ENCODE data around the gene PLSCR2. TPM values are rescaled to one million over a fixed set of nuclear protein-coding genes. Genes with fewer than 3 reads are reported as not detected.
A peak's percentile ranks its signal among the peaks of the same experiment; 100 is the strongest.

The PLSCR2 gene
- total and polyA plus RNA-seq, 8 donors = 0.30 to 1.2 (median 0.69) TPM

GRCh38 chr3:146390006-146390772 lies 79.2 kb downstream of the PLSCR2 start:
- peaks cover 7 to 20% (median 16%) of the 10 kb centered on the region in 3 donors for H3K4me1 ChIP-seq
- no peaks in the 10 kb centered on the region for H3K9me3 ChIP-seq
- peak overlapping the region in 2 of 4 donors; percentile 16 to 44 for H3K27ac ChIP-seq
- TF ChIP-seq, protein P1, sequence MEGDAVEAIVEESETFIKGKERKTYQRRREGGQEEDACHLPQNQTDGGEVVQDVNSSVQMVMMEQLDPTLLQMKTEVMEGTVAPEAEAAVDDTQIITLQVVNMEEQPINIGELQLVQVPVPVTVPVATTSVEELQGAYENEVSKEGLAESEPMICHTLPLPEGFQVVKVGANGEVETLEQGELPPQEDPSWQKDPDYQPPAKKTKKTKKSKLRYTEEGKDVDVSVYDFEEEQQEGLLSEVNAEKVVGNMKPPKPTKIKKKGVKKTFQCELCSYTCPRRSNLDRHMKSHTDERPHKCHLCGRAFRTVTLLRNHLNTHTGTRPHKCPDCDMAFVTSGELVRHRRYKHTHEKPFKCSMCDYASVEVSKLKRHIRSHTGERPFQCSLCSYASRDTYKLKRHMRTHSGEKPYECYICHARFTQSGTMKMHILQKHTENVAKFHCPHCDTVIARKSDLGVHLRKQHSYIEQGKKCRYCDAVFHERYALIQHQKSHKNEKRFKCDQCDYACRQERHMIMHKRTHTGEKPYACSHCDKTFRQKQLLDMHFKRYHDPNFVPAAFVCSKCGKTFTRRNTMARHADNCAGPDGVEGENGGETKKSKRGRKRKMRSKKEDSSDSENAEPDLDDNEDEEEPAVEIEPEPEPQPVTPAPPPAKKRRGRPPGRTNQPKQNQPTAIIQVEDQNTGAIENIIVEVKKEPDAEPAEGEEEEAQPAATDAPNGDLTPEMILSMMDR (IDR thresholded peaks at IDR 0.05) = no peak
- no peak for ATAC-seq
- no peaks in the 10 kb centered on the region for H3K27me3 ChIP-seq
- H3K36me3 ChIP-seq = no peaks in the 10 kb centered on the region
- H3K4me3 ChIP-seq = no peak overlapping the region
- no peak for DNase-seq
- intact Hi-C loops (cut with DNase I) = no loop called here
- no peak for FAIRE-seq
- 48 to 49% methylated on average over 2 of the region's 2 CpGs for WGBS, 2 donors

DNA sequence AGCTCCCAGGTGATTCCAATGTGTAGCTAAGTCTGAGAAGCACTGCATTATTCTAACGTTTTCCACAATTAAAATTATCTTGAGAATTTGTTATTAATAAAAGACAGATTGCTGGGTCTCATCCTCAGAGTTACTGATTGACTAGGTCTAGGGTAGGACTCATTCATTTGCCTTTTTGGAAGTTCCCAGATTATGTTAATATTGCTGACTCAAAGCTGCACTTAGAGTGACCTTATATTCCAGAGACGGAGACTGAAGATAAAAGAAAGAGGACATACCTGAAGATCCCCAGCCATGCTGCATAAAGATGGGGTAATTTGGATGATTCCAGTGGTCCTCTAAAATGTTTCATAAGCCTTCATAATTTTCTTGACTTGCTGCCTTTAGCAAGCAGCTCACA lies 81.8 kb downstream of the PLSCR2 start:
- Histone ChIP-seq H3K27me3 (no peaks in the 10 kb centered on the region), H3K4me3 (no peak overlapping the region), H3K4me1 (peaks cover 7 to 20% (median 16%) of the 10 kb centered on the region in 3 donors), H3K36me3 (no peaks in the 10 kb centered on the region), H3K9me3 (no peaks in the 10 kb centered on the region), H3K27ac (no peak overlapping the region)
- TF ChIP-seq, protein P1 (IDR thresholded peaks at IDR 0.05) = no peak
- 12 to 24% methylated on average over 2 of the region's 2 CpGs for whole genome bisulfite sequencing, 2 donors
- ATAC-seq = peak in 1 of 4 donors; percentile 41
- intact Hi-C loops (cut with DNase I) = no loop called here
- FAIRE-seq = no peak
- DNase-seq = no peak

- FAIRE-seq (no peak), DNase-seq (no peak), ATAC-seq (no peak)
- H3K27ac ChIP-seq = no peak overlapping the region
- H3K36me3 ChIP-seq = no peaks in the 10 kb centered on the region
- TF ChIP-seq, protein P1 (IDR thresholded peaks at IDR 0.05) = no peak
- H3K4me1 ChIP-seq = peaks cover 7 to 20% (median 16%) of the 10 kb centered on the region in 3 donors
- no peaks in the 10 kb centered on the region for H3K27me3 ChIP-seq
- H3K9me3 ChIP-seq = no peaks in the 10 kb centered on the region
- intact Hi-C loops (cut with DNase I) = no loop called here
- WGBS, 2 donors = 35 to 43% methylated on average over 1 of the region's 1 CpG
- no peak overlapping the region for H3K4me3 ChIP-seq
These were observed 82.4 kb downstream of the PLSCR2 start for GRCh38 chr3:146386936-146387335.

GRCh38 chr3:146384786-146385185 lies 84.6 kb downstream of the PLSCR2 start:
- ATAC-seq (no peak), DNase-seq (no peak), FAIRE-seq (no peak)
- intact Hi-C loops (cut with DNase I) = no loop called here
- H3K36me3 ChIP-seq = no peaks in the 10 kb centered on the region
- peaks cover 0 to 7% (median 0%) of the 10 kb centered on the region in 3 donors for H3K4me1 ChIP-seq
- no peaks in the 10 kb centered on the region for H3K27me3 ChIP-seq
- TF ChIP-seq, protein P1 (IDR thresholded peaks at IDR 0.05) = no peak
- no peak overlapping the region for H3K4me3 ChIP-seq
- H3K27ac ChIP-seq = no peak overlapping the region
- H3K9me3 ChIP-seq = no peaks in the 10 kb centered on the region

Other genes with a start within 250 kb of the PLSCR2 start
- gene PLSCR4, start 218.5 kb downstream of the PLSCR2 start, total RNA-seq = 10 to 100 TPM; 11.0 to 28.2 (median 15.9) TPM
- gene PLSCR4, start 218.5 kb downstream of the PLSCR2 start, polyA plus RNA-seq = 10 to 100 TPM in 1 of 2 donors, 1 to 10 TPM in 1; 5.6 to 12.6 TPM
- 100 to 1,000 TPM in 1 of 6 donors, 10 to 100 TPM in 5; 35.0 to 117 (median 40.7) TPM for gene PLSCR1, start 75.0 kb upstream of the PLSCR2 start, total RNA-seq
- gene PLSCR1, start 75.0 kb upstream of the PLSCR2 start, polyA plus RNA-seq = 10 to 100 TPM; 23.8 to 46.8 TPM
- not detected for gene PLSCR5, start 135.8 kb upstream of the PLSCR2 start, total RNA-seq
- gene PLSCR5, start 135.8 kb upstream of the PLSCR2 start, polyA plus RNA-seq = not detected

All from pancreas (tissue), 10 donors.